ENCODE data around the gene CCDC12.

CCDC12 gene

GRCh38 chr3:46926871-46927717, 49.5 kb downstream of the CCDC12 start:
- TF ChIP-seq, protein P1, sequence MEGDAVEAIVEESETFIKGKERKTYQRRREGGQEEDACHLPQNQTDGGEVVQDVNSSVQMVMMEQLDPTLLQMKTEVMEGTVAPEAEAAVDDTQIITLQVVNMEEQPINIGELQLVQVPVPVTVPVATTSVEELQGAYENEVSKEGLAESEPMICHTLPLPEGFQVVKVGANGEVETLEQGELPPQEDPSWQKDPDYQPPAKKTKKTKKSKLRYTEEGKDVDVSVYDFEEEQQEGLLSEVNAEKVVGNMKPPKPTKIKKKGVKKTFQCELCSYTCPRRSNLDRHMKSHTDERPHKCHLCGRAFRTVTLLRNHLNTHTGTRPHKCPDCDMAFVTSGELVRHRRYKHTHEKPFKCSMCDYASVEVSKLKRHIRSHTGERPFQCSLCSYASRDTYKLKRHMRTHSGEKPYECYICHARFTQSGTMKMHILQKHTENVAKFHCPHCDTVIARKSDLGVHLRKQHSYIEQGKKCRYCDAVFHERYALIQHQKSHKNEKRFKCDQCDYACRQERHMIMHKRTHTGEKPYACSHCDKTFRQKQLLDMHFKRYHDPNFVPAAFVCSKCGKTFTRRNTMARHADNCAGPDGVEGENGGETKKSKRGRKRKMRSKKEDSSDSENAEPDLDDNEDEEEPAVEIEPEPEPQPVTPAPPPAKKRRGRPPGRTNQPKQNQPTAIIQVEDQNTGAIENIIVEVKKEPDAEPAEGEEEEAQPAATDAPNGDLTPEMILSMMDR (IDR thresholded peaks at IDR 0.05; ENCODE audit: extremely low read depth, missing control alignments): no peak
- DNase-seq (ENCODE audit: low spot score): peak; percentile 79

- TF ChIP-seq, protein P1 (IDR thresholded peaks at IDR 0.05; ENCODE audit: extremely low read depth, missing control alignments): no peak
- DNase-seq (ENCODE audit: low spot score): no peak
Observed at GRCh38 chr3:46926447-46926846, 50.1 kb downstream of the CCDC12 start.

DNA sequence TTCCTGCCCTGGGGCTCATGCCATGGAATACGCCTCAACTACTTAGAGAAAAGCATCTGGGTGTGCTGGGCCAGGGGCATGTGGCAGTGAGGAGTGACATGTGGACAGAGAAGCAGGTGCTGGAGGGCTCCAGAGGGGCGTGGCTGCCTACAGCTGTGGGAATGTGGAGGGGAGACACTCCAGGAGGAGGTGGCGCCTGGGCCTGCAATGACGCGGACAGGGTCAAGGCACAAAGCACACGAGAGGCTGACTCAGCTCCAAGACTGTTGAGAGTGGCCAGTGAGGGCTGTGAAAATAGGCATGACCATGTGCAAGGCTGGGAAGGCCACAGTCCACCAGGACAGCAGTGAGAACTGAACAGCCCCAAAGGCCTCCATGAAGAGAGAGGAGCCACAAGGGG, 50.5 kb downstream of the CCDC12 start:
- TF ChIP-seq, protein P1 (IDR thresholded peaks at IDR 0.05; ENCODE audit: extremely low read depth, missing control alignments): no peak
- no peak for DNase-seq (ENCODE audit: low spot score)

DNA sequence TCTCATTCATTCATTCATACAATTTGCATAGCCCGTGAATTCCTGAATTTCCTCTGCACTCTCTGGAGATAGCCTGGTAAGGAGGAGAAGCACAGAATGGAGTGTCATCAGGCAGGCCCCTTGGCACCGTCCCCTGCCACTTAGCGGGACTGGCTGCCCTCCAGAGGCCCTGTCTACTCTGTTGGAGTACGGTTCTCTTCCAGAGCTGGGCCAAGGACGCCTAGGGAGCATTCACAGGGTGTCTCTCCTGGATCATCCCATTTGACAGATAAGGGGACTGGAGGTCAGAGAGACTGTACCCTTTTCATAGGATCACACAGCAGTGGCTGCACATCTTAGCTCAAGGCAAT, 51.0 kb downstream of the CCDC12 start:
- no peak for DNase-seq (ENCODE audit: low spot score)
- TF ChIP-seq, protein P1 (IDR thresholded peaks at IDR 0.05; ENCODE audit: extremely low read depth, missing control alignments): no peak

- TF ChIP-seq, protein P1 (IDR thresholded peaks at IDR 0.05; ENCODE audit: extremely low read depth, missing control alignments): no peak
- no peak for DNase-seq (ENCODE audit: low spot score)
Observed at GRCh38 chr3:46924921-46925584, 51.5 kb downstream of the CCDC12 start.

DNA sequence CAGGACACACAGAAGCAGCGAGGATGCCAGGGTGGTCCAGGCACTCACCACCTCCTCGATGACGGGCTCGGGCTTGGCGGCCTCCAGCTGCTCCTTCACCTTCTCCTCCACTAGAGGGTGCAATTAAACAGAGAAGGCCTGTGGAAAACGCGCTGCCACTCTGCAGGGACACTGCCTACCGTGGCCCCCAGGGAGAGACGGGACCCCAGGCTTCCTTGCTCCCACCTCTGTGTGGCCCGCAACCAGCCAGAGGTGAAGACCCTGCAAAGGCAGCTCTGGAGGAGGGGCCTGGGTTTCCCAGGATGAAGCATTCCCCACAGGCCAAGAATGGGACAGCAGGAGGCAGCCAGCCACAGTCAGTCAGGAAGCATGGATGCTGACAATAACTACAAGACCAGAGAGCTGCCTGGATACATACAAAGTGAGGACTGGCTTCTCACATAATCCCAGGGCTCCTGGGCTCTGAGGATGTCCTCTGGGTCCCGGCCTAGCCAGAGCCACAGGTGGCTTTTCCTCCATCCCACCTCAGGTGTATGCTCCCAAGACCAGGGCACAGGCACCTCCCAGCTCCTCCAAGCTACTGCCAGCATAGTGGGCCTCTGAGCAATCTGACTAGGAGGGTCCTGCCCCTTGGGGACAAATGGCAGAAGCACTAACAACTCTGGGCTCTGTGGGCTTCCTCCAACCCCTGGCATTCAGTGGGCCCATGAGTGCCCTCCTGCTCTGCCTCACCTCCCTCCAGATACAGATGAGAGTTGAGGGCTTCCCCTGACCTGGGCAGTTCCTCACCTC, 52.8 kb downstream of the CCDC12 start:
- DNase-seq (ENCODE audit: low spot score): no peak
- TF ChIP-seq, protein P1 (IDR thresholded peaks at IDR 0.05; ENCODE audit: extremely low read depth, missing control alignments): peak; percentile 77

All from GM20000 (cell line).